ENCODE measurements around the gene RASSF4. TPM values are rescaled to one million over a fixed set of nuclear protein-coding genes. Genes with fewer than 3 reads are reported as not detected.
"Not testable (repeated sequence)": the region's sequence is repeated elsewhere in the genome, so short reads cannot be mapped to it uniquely, and the experiment has no call there.

Gene RASSF4
- total RNA-seq, 3 donors from 2014 or later = 20.0 to 50.6 (median 32.3) TPM

DNA sequence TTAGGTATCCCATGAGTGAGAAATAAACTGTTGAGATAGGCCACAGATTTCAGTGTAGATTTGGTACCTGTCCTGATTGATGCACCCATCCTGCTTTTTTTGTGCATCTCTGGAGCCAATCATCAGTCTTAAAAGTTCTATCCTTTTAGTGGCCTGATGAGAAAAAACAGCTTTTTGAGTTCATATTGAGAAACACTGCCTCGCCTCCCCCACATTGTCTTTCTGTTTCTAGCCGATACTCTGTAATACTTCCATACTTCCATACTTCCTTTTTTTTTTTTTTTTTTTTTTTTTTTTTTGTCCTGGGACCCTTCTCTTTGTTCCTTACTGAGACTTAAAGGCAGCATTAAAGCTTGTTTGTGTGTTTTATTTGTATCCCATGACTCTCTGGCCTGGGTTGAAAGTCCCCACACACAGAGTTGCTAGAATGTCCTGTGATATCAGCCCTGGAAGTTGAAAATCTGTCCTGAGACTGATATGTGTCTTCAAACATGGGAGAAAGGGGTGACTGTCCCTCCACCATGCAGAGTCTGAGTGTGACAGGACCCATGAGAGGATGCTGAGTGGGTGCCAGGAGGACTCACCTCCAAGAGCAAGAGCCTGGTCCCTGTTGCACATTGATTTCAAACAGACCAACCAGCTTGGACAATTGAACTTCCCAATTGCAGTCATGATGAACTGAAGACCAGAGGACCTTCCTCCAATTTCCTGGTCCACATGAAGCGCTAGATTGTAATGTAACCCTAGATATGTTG is 46.9 kb downstream of the RASSF4 start:
- ATAC-seq (no peak), DNase-seq (no peak)
- Histone ChIP-seq H3K9me3 (no peaks in the 10 kb centered on the region), H3K4me3 (no peak overlapping the region), H3K36me3 (ENCODE audit: low read depth) (no peaks in the 10 kb centered on the region), H3K4me1 (ENCODE audit: low read depth) (peaks cover 17% of the 10 kb centered on the region)
- intact Hi-C loops (cut with DNase I, micrococcal nuclease) = no loop called here
- TF ChIP-seq, protein P1, sequence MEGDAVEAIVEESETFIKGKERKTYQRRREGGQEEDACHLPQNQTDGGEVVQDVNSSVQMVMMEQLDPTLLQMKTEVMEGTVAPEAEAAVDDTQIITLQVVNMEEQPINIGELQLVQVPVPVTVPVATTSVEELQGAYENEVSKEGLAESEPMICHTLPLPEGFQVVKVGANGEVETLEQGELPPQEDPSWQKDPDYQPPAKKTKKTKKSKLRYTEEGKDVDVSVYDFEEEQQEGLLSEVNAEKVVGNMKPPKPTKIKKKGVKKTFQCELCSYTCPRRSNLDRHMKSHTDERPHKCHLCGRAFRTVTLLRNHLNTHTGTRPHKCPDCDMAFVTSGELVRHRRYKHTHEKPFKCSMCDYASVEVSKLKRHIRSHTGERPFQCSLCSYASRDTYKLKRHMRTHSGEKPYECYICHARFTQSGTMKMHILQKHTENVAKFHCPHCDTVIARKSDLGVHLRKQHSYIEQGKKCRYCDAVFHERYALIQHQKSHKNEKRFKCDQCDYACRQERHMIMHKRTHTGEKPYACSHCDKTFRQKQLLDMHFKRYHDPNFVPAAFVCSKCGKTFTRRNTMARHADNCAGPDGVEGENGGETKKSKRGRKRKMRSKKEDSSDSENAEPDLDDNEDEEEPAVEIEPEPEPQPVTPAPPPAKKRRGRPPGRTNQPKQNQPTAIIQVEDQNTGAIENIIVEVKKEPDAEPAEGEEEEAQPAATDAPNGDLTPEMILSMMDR (IDR thresholded peaks at IDR 0.05) = no peak

DNA sequence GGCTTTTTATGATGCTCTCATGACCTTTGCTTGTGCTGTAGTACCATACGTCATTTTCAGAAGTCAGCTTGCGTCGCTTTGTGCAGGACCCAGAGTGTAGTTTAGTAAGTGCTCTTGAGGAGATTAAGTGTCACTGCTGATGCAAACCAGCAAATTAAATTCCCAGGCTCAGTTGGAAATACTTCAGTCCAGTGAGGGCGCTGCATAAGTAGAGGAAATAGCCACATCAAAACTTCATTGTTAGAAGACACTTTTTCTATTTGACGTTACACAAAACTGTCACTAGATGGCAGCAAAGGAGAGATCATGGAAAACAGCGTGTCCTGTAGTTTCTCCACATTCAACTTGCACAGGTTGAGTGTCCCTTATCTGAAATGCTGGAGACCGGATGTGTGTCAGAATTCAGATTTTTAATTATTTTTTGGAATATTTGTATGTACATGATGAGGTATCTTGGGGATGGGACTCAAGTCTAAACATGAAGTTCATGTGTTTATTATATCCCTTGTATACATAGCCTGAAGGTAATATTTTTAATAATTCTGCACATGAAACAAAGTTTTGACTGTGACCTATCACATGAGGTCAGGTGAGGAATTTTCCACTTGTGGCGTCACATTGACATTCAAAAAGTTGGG is 49.0 kb downstream of the RASSF4 start:
- no peak overlapping the region for H3K4me3 ChIP-seq
- DNase-seq (peak in 1 of 3 donors; percentile 62), ATAC-seq (peak; percentile 97)
- H3K9me3 ChIP-seq = no peaks in the 10 kb centered on the region
- no peaks in the 10 kb centered on the region for H3K36me3 ChIP-seq (ENCODE audit: low read depth)
- intact Hi-C loops (cut with DNase I, micrococcal nuclease) = no loop called here
- H3K4me1 ChIP-seq (ENCODE audit: low read depth) = peaks cover 6% of the 10 kb centered on the region
- TF ChIP-seq, protein P1 (IDR thresholded peaks at IDR 0.05) = peak; percentile 23

DNA sequence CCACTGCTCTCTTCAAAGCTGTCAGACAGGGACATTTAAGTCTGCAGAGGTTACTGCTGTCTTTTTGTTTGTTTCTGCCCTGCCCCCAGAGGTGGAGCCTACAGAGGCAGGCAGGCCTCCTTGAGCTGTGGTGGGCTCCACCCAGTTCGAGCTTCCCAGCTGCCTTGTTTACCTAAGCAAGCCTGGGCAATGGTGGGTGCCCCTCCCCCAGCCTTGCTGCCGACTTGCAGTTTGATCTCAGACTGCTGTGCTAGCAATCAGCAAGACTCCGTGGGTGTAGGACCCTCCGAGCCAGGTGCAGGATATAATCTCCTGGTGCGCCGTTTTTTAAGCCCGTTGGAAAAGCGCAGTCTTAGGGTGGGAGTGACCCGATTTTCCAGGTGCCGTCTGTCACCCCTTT is 55.0 kb downstream of the RASSF4 start:
- H3K36me3 ChIP-seq (ENCODE audit: low read depth); H3K4me1 ChIP-seq (ENCODE audit: low read depth); ATAC-seq; intact Hi-C loops (cut with DNase I, micrococcal nuclease); DNase-seq; H3K4me3 ChIP-seq; H3K9me3 ChIP-seq: not testable (repeated sequence)

DNA sequence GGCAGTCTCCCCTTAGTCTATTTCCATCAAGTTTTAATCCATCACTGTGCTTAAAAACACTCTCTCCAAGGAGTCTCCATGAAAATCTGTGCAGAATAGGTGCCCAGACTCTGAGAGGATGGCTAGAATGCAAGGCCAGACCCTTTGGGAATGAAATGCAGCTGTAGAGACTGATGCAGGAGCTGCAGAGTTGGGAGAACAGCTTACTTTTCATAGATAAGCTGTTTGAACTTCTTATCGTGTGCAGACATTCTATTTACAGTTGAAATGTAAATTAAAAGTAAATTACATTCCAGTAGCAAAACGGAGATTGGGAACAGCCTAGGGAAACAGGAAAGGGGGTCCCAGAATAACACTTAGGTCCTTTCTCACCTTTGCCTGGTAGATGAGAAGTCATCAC is 56.0 kb downstream of the RASSF4 start:
- TF ChIP-seq, protein P1 (IDR thresholded peaks at IDR 0.05) = no peak
- H3K4me3 ChIP-seq = no peak overlapping the region
- intact Hi-C loops (cut with DNase I, micrococcal nuclease) = no loop called here
- no peaks in the 10 kb centered on the region for H3K4me1 ChIP-seq (ENCODE audit: low read depth)
- H3K36me3 ChIP-seq (ENCODE audit: low read depth) = no peaks in the 10 kb centered on the region
- no peak for ATAC-seq
- no peak for DNase-seq
- H3K9me3 ChIP-seq = no peaks in the 10 kb centered on the region

DNA sequence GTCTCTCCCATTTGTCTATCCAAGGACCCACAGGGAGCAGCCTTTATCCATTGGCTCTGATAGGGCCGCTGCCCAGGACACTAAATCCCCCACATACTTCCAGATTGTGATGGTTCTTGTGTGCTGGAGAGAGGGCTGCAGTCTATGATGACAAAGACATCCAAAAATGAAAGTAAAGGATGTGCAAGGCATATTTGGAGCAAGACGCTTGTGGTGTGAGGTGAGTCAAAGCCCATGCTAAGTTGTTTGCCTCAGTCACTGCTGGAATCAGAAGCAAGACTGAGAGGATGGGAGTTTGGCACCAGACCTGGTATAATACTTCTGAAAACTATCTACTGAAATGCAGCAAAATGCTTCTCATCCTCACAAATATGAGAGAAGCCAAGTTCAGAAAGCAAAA is 63.8 kb downstream of the RASSF4 start:
- ATAC-seq (no peak), DNase-seq (no peak)
- intact Hi-C loops (cut with DNase I, micrococcal nuclease) = no loop called here
- TF ChIP-seq, protein P1 (IDR thresholded peaks at IDR 0.05) = no peak
- no peaks in the 10 kb centered on the region for H3K36me3 ChIP-seq (ENCODE audit: low read depth)
- no peak overlapping the region for H3K4me3 ChIP-seq
- peaks cover 3% of the 10 kb centered on the region for H3K9me3 ChIP-seq
- H3K4me1 ChIP-seq (ENCODE audit: low read depth) = no peaks in the 10 kb centered on the region

DNA sequence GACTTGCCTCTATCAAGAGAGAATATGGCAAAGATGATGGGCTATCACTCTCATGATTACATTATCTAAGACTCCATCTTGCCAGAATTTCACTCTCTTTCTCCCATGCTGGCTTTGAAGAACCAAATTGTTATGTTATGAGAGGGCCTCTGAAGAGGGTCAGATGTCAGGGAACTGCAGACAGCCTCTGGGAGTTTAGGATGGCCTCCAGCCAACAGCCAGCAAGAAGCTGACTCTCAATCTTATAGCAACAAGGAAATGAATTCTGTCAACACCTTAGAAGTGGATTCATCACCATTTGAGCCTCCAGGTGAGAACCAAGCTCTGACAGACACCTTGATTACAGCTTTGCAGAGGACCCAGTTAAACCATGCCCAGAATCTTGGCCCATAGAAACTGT is 74.7 kb downstream of the RASSF4 start:
- TF ChIP-seq, protein P1 (IDR thresholded peaks at IDR 0.05) = no peak
- intact Hi-C loops (cut with DNase I, micrococcal nuclease) = no loop called here
- Histone ChIP-seq H3K9me3 (peaks cover 8% of the 10 kb centered on the region), H3K4me1 (ENCODE audit: low read depth) (no peaks in the 10 kb centered on the region), H3K36me3 (ENCODE audit: low read depth) (no peaks in the 10 kb centered on the region), H3K4me3 (no peak overlapping the region)
- DNase-seq (no peak), ATAC-seq (no peak)

Data from mucosa of descending colon (tissue), 3 donors.